Measurements from ENCODE around the gene SH3GL1.

Gene SH3GL1

GRCh38 chr19:4375164-4376027, 25.0 kb downstream of the SH3GL1 start:
- TF ChIP-seq CTCF (IDR thresholded peaks at IDR 0.05; ENCODE audit: control insufficient read depth, extremely low read depth, insufficient read depth) = peak; percentile 15; the same call in 1 of the 2 replicates
- no peak overlapping the region for H3K4me3 ChIP-seq (ENCODE audit: low read depth, low read length)
- DNase-seq (ENCODE audit: low read depth) = no peak

- no peak overlapping the region for H3K4me3 ChIP-seq (ENCODE audit: low read depth, low read length)
- DNase-seq (ENCODE audit: low read depth) = no peak
- TF ChIP-seq CTCF (IDR thresholded peaks at IDR 0.05; ENCODE audit: control insufficient read depth, extremely low read depth, insufficient read depth) = no peak
Observed at GRCh38 chr19:4374498-4375163, 25.7 kb downstream of the SH3GL1 start.

- no peak for DNase-seq (ENCODE audit: low read depth)
- no peak overlapping the region for H3K4me3 ChIP-seq (ENCODE audit: low read depth, low read length)
- TF ChIP-seq CTCF (IDR thresholded peaks at IDR 0.05; ENCODE audit: control insufficient read depth, extremely low read depth, insufficient read depth) = no peak
Observed at GRCh38 chr19:4373601-4374497, 26.5 kb downstream of the SH3GL1 start.

GRCh38 chr19:4373013-4373367, 27.4 kb downstream of the SH3GL1 start:
- DNase-seq (ENCODE audit: low read depth) = no peak
- no peak overlapping the region for H3K4me3 ChIP-seq (ENCODE audit: low read depth, low read length)
- TF ChIP-seq CTCF (IDR thresholded peaks at IDR 0.05; ENCODE audit: control insufficient read depth, extremely low read depth, insufficient read depth) = no peak

- no peak for DNase-seq (ENCODE audit: low read depth)
- H3K4me3 ChIP-seq (ENCODE audit: low read depth, low read length) = no peak overlapping the region
- no peak for TF ChIP-seq CTCF (IDR thresholded peaks at IDR 0.05; ENCODE audit: control insufficient read depth, extremely low read depth, insufficient read depth)
Observed at GRCh38 chr19:4372165-4373012, 28.0 kb downstream of the SH3GL1 start.

Measured in LNCaP clone FGC (cell line).